ENCODE measurements around the gene EYS.

The EYS gene

GRCh38 chr6:63790334-63790733, 1916.7 kb downstream of the EYS start:
- no peak for TF ChIP-seq POLR2A (IDR thresholded peaks at IDR 0.05; ENCODE audit: extremely low read depth, insufficient read length)
- no peak for TF ChIP-seq CTCF (IDR thresholded peaks at IDR 0.05; ENCODE audit: low read depth, low read length)
- TF ChIP-seq MYC (IDR thresholded peaks at IDR 0.05; ENCODE audit: low read depth, low read length): no peak
- TF ChIP-seq MAX (IDR thresholded peaks at IDR 0.05; ENCODE audit: low read depth, low read length): no peak
- no peak for DNase-seq (ENCODE audit: low read depth)
- no peak overlapping the region for H3K4me3 ChIP-seq (ENCODE audit: low read depth, low read length)

GRCh38 chr6:63789699-63790098, 1917.3 kb downstream of the EYS start:
- no peak for DNase-seq (ENCODE audit: low read depth)
- TF ChIP-seq MAX (IDR thresholded peaks at IDR 0.05; ENCODE audit: low read depth, low read length) (no peak), MYC (IDR thresholded peaks at IDR 0.05; ENCODE audit: low read depth, low read length) (no peak), CTCF (IDR thresholded peaks at IDR 0.05; ENCODE audit: low read depth, low read length) (no peak), POLR2A (IDR thresholded peaks at IDR 0.05; ENCODE audit: extremely low read depth, insufficient read length) (no peak)
- H3K4me3 ChIP-seq (ENCODE audit: low read depth, low read length): no peak overlapping the region

GRCh38 chr6:63788569-63788968, 1918.5 kb downstream of the EYS start:
- no peak overlapping the region for H3K4me3 ChIP-seq (ENCODE audit: low read depth, low read length)
- DNase-seq (ENCODE audit: low read depth): no peak
- TF ChIP-seq MYC (IDR thresholded peaks at IDR 0.05; ENCODE audit: low read depth, low read length) (no peak), POLR2A (IDR thresholded peaks at IDR 0.05; ENCODE audit: extremely low read depth, insufficient read length) (no peak), CTCF (IDR thresholded peaks at IDR 0.05; ENCODE audit: low read depth, low read length) (no peak), MAX (IDR thresholded peaks at IDR 0.05; ENCODE audit: low read depth, low read length) (no peak)

- H3K4me3 ChIP-seq (ENCODE audit: low read depth, low read length): no peak overlapping the region
- no peak for TF ChIP-seq MYC (IDR thresholded peaks at IDR 0.05; ENCODE audit: low read depth, low read length)
- no peak for TF ChIP-seq CTCF (IDR thresholded peaks at IDR 0.05; ENCODE audit: low read depth, low read length)
- no peak for TF ChIP-seq POLR2A (IDR thresholded peaks at IDR 0.05; ENCODE audit: extremely low read depth, insufficient read length)
- TF ChIP-seq MAX (IDR thresholded peaks at IDR 0.05; ENCODE audit: low read depth, low read length): no peak
- DNase-seq (ENCODE audit: low read depth): no peak
These were observed 1920.0 kb downstream of the EYS start for GRCh38 chr6:63787021-63787420.

GRCh38 chr6:63785006-63785405, 1922.0 kb downstream of the EYS start:
- DNase-seq (ENCODE audit: low read depth): no peak
- no peak overlapping the region for H3K4me3 ChIP-seq (ENCODE audit: low read depth, low read length)
- no peak for TF ChIP-seq POLR2A (IDR thresholded peaks at IDR 0.05; ENCODE audit: extremely low read depth, insufficient read length)
- no peak for TF ChIP-seq CTCF (IDR thresholded peaks at IDR 0.05; ENCODE audit: low read depth, low read length)
- no peak for TF ChIP-seq MAX (IDR thresholded peaks at IDR 0.05; ENCODE audit: low read depth, low read length)
- no peak for TF ChIP-seq MYC (IDR thresholded peaks at IDR 0.05; ENCODE audit: low read depth, low read length)

- no peak for TF ChIP-seq MAX (IDR thresholded peaks at IDR 0.05; ENCODE audit: low read depth, low read length)
- no peak for TF ChIP-seq MYC (IDR thresholded peaks at IDR 0.05; ENCODE audit: low read depth, low read length)
- no peak for TF ChIP-seq CTCF (IDR thresholded peaks at IDR 0.05; ENCODE audit: low read depth, low read length)
- no peak for TF ChIP-seq POLR2A (IDR thresholded peaks at IDR 0.05; ENCODE audit: extremely low read depth, insufficient read length)
- no peak overlapping the region for H3K4me3 ChIP-seq (ENCODE audit: low read depth, low read length)
- no peak for DNase-seq (ENCODE audit: low read depth)
These were observed 1923.9 kb downstream of the EYS start for GRCh38 chr6:63783096-63783495.
